Measurements from ENCODE around the gene CTBP2.

GRCh38 chr10:124943301-124944092 lies 216.9 kb downstream of the CTBP2 start:
- TF ChIP-seq CTCF (IDR thresholded peaks at IDR 0.05) (no peak), SIN3A (IDR thresholded peaks at IDR 0.05; ENCODE audit: borderline replicate concordance, insufficient read depth, low read depth, low read length) (no peak), POLR2AphosphoS5 (IDR thresholded peaks at IDR 0.05; ENCODE audit: low read depth, low read length) (no peak), REST (IDR thresholded peaks at IDR 0.05; ENCODE audit: insufficient read depth in 1 of 2, low read depth in 2 of 2, low read length in 1 of 2) (no peak)

Measured in Panc1 (cell line).